Fibroblast of lung (primary cell): ENCODE data around the gene SMCHD1.

ENCODE experiments used
- CTCF ChIP-seq, 2 donors: IDR thresholded peaks in 1 of 2; conservative IDR thresholded peaks in 1 of 2; 1 replicate in 1 of 2; 2 replicates in 1 of 2; pipeline ENCODE4 v1.5.1; 2011 to 2012; ENCODE audit warnings: low read length in 2 of 2, control low read depth in 1 of 2, inconsistent platforms in 1 of 2, low read depth in 1 of 2, mild to moderate bottlenecking in 1 of 2
- EZH2 ChIP-seq: IDR thresholded peaks from 2 replicates; pipeline ENCODE4 v1.5.1; 2012; ENCODE audit warnings: low read length, control low read depth, mild to moderate bottlenecking; ENCODE audit errors: missing control alignments

- no peak for TF ChIP-seq CTCF (conservative IDR thresholded peaks at IDR 0.05 in 1 of 2, IDR thresholded peaks at IDR 0.05 in 1 of 2; ENCODE audit: low read depth in 1 of 2, low read length in 2 of 2)
- no peak for TF ChIP-seq EZH2
Measured at GRCh38 chr18:2707551-2708168, 52.1 kb downstream of the SMCHD1 start.
